Activated CD8-positive, alpha-beta T cell treated with anti-CD3 and anti-CD28 coated beads for 36 hours (primary cell): ENCODE results near the gene SS18L1. TPM values are rescaled to one million over a fixed set of nuclear protein-coding genes. Genes with fewer than 3 reads are reported as not detected.
A peak's percentile ranks its signal among the peaks of the same experiment; 100 is the strongest.

Experiments
- ATAC-seq: fragments of 200-7000 bp; cut with Tn5 transposase; one replicate; pipeline ENCODE4 v1.10.0; 2021; ENCODE audit warnings: mild to moderate bottlenecking, moderate library complexity
- CTCF ChIA-PET: fragments of 350-600 bp; sonication (Branson Sonifier 250); formaldehyde crosslinking; loops from one replicate; lab custom pipeline; 2021; ENCODE audit warnings: antibody characterized with exemption; lab: Charles Lee
- POLR2A ChIA-PET: fragments of 350-600 bp; sonication (Branson Sonifier 250); formaldehyde crosslinking; loops from one replicate; lab custom pipeline; 2021; ENCODE audit warnings: antibody characterized with exemption; lab: Charles Lee
- DNase-seq: peaks from one replicate; pipeline ENCODE4 v3.0.0-alpha.2; 2020
- H3K27ac Mint-ChIP-seq: one replicate; pipeline ENCODE4 v1.8.0; 2021; ENCODE audit warnings: mild to moderate bottlenecking, mixed read lengths
- H3K27me3 Mint-ChIP-seq: one replicate; pipeline ENCODE4 v1.8.0; 2021; ENCODE audit warnings: mixed read lengths
- H3K36me3 Mint-ChIP-seq: one replicate; pipeline ENCODE4 v1.8.0; 2021; ENCODE audit warnings: low read depth, mixed read lengths
- H3K4me1 Mint-ChIP-seq: one replicate; pipeline ENCODE4 v1.8.0; 2021; ENCODE audit warnings: low read depth, mixed read lengths
- H3K4me3 Mint-ChIP-seq: one replicate; pipeline ENCODE4 v1.8.0; 2021; ENCODE audit warnings: mild to moderate bottlenecking, moderate library complexity, mixed read lengths
- H3K9me3 Mint-ChIP-seq: one replicate; pipeline ENCODE4 v1.8.0; 2021; ENCODE audit warnings: mixed read lengths
- CTCF ChIP-seq: fragments of 200-600 bp; IDR thresholded peaks from one replicate; pipeline ENCODE4 v1.8.0; 2022; ENCODE audit warnings: antibody characterized with exemption, mild to moderate bottlenecking
- intact Hi-C: fragments of 100-400 bp; cut with micrococcal nuclease; formaldehyde crosslinking; loops from one replicate; pipeline ENCODE4 v1.10.0; 2022
- total RNA-seq, 2 experiments: library from RNA; stranded (reverse); gene quantifications; one replicate each; pipeline ENCODE4 v1.2.3, GENCODE V29; 2021

SS18L1 gene
- total RNA-seq, 2 experiments from 2014 or later = 15.3 to 16.1 TPM

- Mint-ChIP-seq H3K27me3 (peaks cover 28% of the 10 kb centered on the region), H3K4me3 (no peak overlapping the region), H3K9me3 (no peaks in the 10 kb centered on the region), H3K27ac (no peak overlapping the region), H3K4me1 (no peaks in the 10 kb centered on the region), H3K36me3 (no peaks in the 10 kb centered on the region)
- DNase-seq = no peak
- ChIA-PET POLR2A (no interaction called here), CTCF (no interaction called here)
- no peak for ATAC-seq
- intact Hi-C loops = no loop called here
- no peak for TF ChIP-seq CTCF
These were observed 72.5 kb downstream of the SS18L1 start for GRCh38 chr20:62215991-62216635.

GRCh38 chr20:62216636-62217566, 73.3 kb downstream of the SS18L1 start:
- DNase-seq = no peak
- ChIA-PET CTCF (no interaction called here), POLR2A (interaction anchor here (0.6 kb wide), 1 partner anchor 188 kb away, joined by 3 read pairs; no protein-coding TSS in a partner anchor)
- Mint-ChIP-seq H3K4me3 (no peak overlapping the region), H3K9me3 (no peaks in the 10 kb centered on the region), H3K4me1 (no peaks in the 10 kb centered on the region), H3K27me3 (peaks cover 34% of the 10 kb centered on the region), H3K36me3 (no peaks in the 10 kb centered on the region), H3K27ac (no peak overlapping the region)
- no peak for ATAC-seq
- intact Hi-C loops = no loop called here
- TF ChIP-seq CTCF = no peak

GRCh38 chr20:62217913-62218773, 74.6 kb downstream of the SS18L1 start:
- POLR2A ChIA-PET = no interaction called here
- Mint-ChIP-seq H3K36me3 (no peaks in the 10 kb centered on the region), H3K27me3 (peaks cover 40% of the 10 kb centered on the region), H3K27ac (no peak overlapping the region), H3K4me3 (no peak overlapping the region), H3K9me3 (no peaks in the 10 kb centered on the region), H3K4me1 (no peaks in the 10 kb centered on the region)
- no peak for TF ChIP-seq CTCF
- intact Hi-C loops = no loop called here
- CTCF ChIA-PET = no interaction called here
- no peak for DNase-seq
- ATAC-seq = no peak

GRCh38 chr20:62219101-62219991, 75.8 kb downstream of the SS18L1 start:
- no peak for DNase-seq

More at GRCh38 chr20:62219101-62219991, 75.8 kb downstream of the SS18L1 start:
- no peak overlapping the region for H3K27ac Mint-ChIP-seq
- no peak for TF ChIP-seq CTCF
- no peak overlapping the region for H3K4me3 Mint-ChIP-seq
- ChIA-PET POLR2A (interaction anchor here (0.8 kb wide), 1 partner anchor 13 kb away, joined by 4 read pairs; no protein-coding TSS in a partner anchor), CTCF (no interaction called here)
- intact Hi-C loops = no loop called here
- no peaks in the 10 kb centered on the region for H3K36me3 Mint-ChIP-seq
- H3K9me3 Mint-ChIP-seq = no peaks in the 10 kb centered on the region
- H3K27me3 Mint-ChIP-seq = peaks cover 40% of the 10 kb centered on the region
- ATAC-seq = peak; percentile 38
- H3K4me1 Mint-ChIP-seq = no peaks in the 10 kb centered on the region
